ENCODE measurements around the gene DGKD.

DNA sequence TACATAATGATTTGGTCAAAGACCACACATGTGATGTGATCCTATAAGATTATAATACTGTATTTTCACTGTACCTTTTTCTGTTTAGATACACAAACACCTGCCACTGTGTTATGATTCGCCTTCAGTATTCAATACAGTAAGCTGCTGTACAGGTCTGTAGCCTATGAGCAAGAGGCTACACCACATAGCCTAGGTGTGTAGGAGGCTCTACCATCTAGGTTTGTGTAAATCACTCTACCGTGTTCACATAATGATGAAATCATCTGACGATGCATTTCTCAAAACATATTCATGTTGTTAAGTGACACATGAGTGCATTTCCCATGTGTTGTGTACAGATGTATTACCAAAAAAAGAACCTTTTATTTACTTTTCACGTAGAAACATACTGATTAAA is 137.8 kb downstream of the DGKD start:
- TF ChIP-seq POLR2A (IDR thresholded peaks at IDR 0.05): no peak
- TF ChIP-seq, protein P1, sequence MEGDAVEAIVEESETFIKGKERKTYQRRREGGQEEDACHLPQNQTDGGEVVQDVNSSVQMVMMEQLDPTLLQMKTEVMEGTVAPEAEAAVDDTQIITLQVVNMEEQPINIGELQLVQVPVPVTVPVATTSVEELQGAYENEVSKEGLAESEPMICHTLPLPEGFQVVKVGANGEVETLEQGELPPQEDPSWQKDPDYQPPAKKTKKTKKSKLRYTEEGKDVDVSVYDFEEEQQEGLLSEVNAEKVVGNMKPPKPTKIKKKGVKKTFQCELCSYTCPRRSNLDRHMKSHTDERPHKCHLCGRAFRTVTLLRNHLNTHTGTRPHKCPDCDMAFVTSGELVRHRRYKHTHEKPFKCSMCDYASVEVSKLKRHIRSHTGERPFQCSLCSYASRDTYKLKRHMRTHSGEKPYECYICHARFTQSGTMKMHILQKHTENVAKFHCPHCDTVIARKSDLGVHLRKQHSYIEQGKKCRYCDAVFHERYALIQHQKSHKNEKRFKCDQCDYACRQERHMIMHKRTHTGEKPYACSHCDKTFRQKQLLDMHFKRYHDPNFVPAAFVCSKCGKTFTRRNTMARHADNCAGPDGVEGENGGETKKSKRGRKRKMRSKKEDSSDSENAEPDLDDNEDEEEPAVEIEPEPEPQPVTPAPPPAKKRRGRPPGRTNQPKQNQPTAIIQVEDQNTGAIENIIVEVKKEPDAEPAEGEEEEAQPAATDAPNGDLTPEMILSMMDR (IDR thresholded peaks at IDR 0.05): no peak
- TF ChIP-seq EP300 (IDR thresholded peaks at IDR 0.05): no peak
- no peak for TF ChIP-seq POLR2AphosphoS5 (IDR thresholded peaks at IDR 0.05)

Measured in suprapubic skin (tissue), 4 donors.